ENCODE results near the gene RNU7-1. TPM values are rescaled to one million over a fixed set of nuclear protein-coding genes. Genes with fewer than 3 reads are reported as not detected.

The RNU7-1 gene
- total RNA-seq, 3 donors from 2014 or later: not detected

- no peak for TF ChIP-seq POLR2A (IDR thresholded peaks at IDR 0.05)
- no peak for TF ChIP-seq CTCF (IDR thresholded peaks at IDR 0.05)
- TF ChIP-seq POLR2AphosphoS5 (IDR thresholded peaks at IDR 0.05): no peak
- Histone ChIP-seq H3K4me1 (no peaks in the 10 kb centered on the region), H3K36me3 (no peaks in the 10 kb centered on the region), H3K4me3 (no peak overlapping the region), H3K27ac (no peak overlapping the region), H3K9me3 (no peaks in the 10 kb centered on the region), H3K27me3 (no peaks in the 10 kb centered on the region)
- DNase-seq (ENCODE audit: low spot score in 2 of 2): no peak
- intact Hi-C loops (cut with DNase I; ENCODE audit: low total_unique reads): no loop called here
Measured at GRCh38 chr12:6955108-6956020, 11.7 kb downstream of the RNU7-1 start.

GRCh38 chr12:6956021-6956727, 12.6 kb downstream of the RNU7-1 start:
- Histone ChIP-seq H3K27me3 (no peaks in the 10 kb centered on the region), H3K36me3 (no peaks in the 10 kb centered on the region), H3K27ac (no peak overlapping the region), H3K4me3 (no peak overlapping the region), H3K4me1 (no peaks in the 10 kb centered on the region), H3K9me3 (no peaks in the 10 kb centered on the region)
- intact Hi-C loops (cut with DNase I; ENCODE audit: low total_unique reads): no loop called here
- no peak for DNase-seq (ENCODE audit: low spot score in 2 of 2)
- TF ChIP-seq CTCF (IDR thresholded peaks at IDR 0.05) (no peak), POLR2A (IDR thresholded peaks at IDR 0.05) (no peak), POLR2AphosphoS5 (IDR thresholded peaks at IDR 0.05) (no peak)

GRCh38 chr12:6957151-6957701, 13.6 kb downstream of the RNU7-1 start:
- Histone ChIP-seq H3K9me3 (no peaks in the 10 kb centered on the region), H3K4me1 (peaks cover 2 to 6% of the 10 kb centered on the region in 2 donors), H3K27ac (no peak overlapping the region), H3K4me3 (no peak overlapping the region), H3K36me3 (no peaks in the 10 kb centered on the region), H3K27me3 (no peaks in the 10 kb centered on the region)
- no peak for DNase-seq (ENCODE audit: low spot score in 2 of 2)
- TF ChIP-seq CTCF (IDR thresholded peaks at IDR 0.05) (no peak), POLR2AphosphoS5 (IDR thresholded peaks at IDR 0.05) (no peak), POLR2A (IDR thresholded peaks at IDR 0.05) (no peak)
- intact Hi-C loops (cut with DNase I; ENCODE audit: low total_unique reads): no loop called here

- no peak for TF ChIP-seq POLR2A (IDR thresholded peaks at IDR 0.05)
- no peak for TF ChIP-seq CTCF (IDR thresholded peaks at IDR 0.05)
- TF ChIP-seq POLR2AphosphoS5 (IDR thresholded peaks at IDR 0.05): no peak
- no peak for DNase-seq (ENCODE audit: low spot score in 2 of 2)
- Histone ChIP-seq H3K4me1 (peaks cover 4 to 6% of the 10 kb centered on the region in 2 donors), H3K27me3 (no peaks in the 10 kb centered on the region), H3K4me3 (no peak overlapping the region), H3K27ac (peak overlapping the region; percentile 65 to 98), H3K9me3 (no peaks in the 10 kb centered on the region), H3K36me3 (no peaks in the 10 kb centered on the region)
- intact Hi-C loops (cut with DNase I; ENCODE audit: low total_unique reads): no loop called here
Measured at GRCh38 chr12:6957741-6958608, 14.4 kb downstream of the RNU7-1 start.

All from breast epithelium (tissue), 4 donors.